ENCODE results near the gene AGBL4. TPM values are rescaled to one million over a fixed set of nuclear protein-coding genes. Genes with fewer than 3 reads are reported as not detected.

AGBL4 gene
- total RNA-seq, 1 experiment from 2014 or later = 0.33 TPM

GRCh38 chr1:49051647-49052046 lies 972.1 kb downstream of the AGBL4 start:
- Histone ChIP-seq H3K27me3 (ENCODE audit: low read length) (no peaks in the 10 kb centered on the region), H3F3A (ENCODE audit: low read length, unreplicated experiment) (no peaks in the 10 kb centered on the region), H3K27ac (ENCODE audit: low read length) (no peak overlapping the region), H3K4me1 (ENCODE audit: insufficient read depth, low read length) (no peaks in the 10 kb centered on the region), H4K20me1 (ENCODE audit: low read length) (no peaks in the 10 kb centered on the region), H3K9me2 (replicated peaks; ENCODE audit: low read length) (no peaks in the 10 kb centered on the region), H3K79me2 (ENCODE audit: low read length) (no peaks in the 10 kb centered on the region), H3K9me3 (ENCODE audit: low read length) (no peaks in the 10 kb centered on the region), H2AFZ (ENCODE audit: low read length) (no peak overlapping the region), H3K9ac (ENCODE audit: low read length) (no peak overlapping the region), H3K36me3 (ENCODE audit: low read depth, low read length) (no peaks in the 10 kb centered on the region), H3K4me2 (ENCODE audit: low read length) (no peak overlapping the region), H3K4me3 (ENCODE audit: low read length) (no peak overlapping the region)
- ChIA-PET POLR2A (ENCODE audit: unreplicated experiment) (no interaction called here), CTCF (no interaction called here)
- TF ChIP-seq EZH2phosphoT487 (IDR thresholded peaks at IDR 0.05; ENCODE audit: borderline replicate concordance, low read length) (no peak), EZH2 (IDR thresholded peaks at IDR 0.05; ENCODE audit: low read length, unreplicated experiment) (no peak), CTCF (conservative IDR thresholded peaks at IDR 0.05; ENCODE audit: low read depth, low read length) (no peak)
- DNase-seq (no peak), ATAC-seq (no peak)
- no TSS peak for BruUV-seq (replicated peaks)
- intact Hi-C loops (cut with micrococcal nuclease) = no loop called here

- no peak overlapping the region for H3K4me2 ChIP-seq (ENCODE audit: low read length)
- no peaks in the 10 kb centered on the region for H3K4me1 ChIP-seq (ENCODE audit: insufficient read depth, low read length)
- H2AFZ ChIP-seq (ENCODE audit: low read length) = no peak overlapping the region
- DNase-seq (no peak), ATAC-seq (no peak)
- no peak overlapping the region for H3K4me3 ChIP-seq (ENCODE audit: low read length)
- TF ChIP-seq EZH2 (IDR thresholded peaks at IDR 0.05; ENCODE audit: low read length, unreplicated experiment) = no peak
- no peak for TF ChIP-seq EZH2phosphoT487 (IDR thresholded peaks at IDR 0.05; ENCODE audit: borderline replicate concordance, low read length)
- no peak for TF ChIP-seq CTCF (conservative IDR thresholded peaks at IDR 0.05; ENCODE audit: low read depth, low read length)
- intact Hi-C loops (cut with micrococcal nuclease) = no loop called here
- H3K9me3 ChIP-seq (ENCODE audit: low read length) = no peaks in the 10 kb centered on the region
- no peaks in the 10 kb centered on the region for H3K79me2 ChIP-seq (ENCODE audit: low read length)
- no peaks in the 10 kb centered on the region for H4K20me1 ChIP-seq (ENCODE audit: low read length)
- no peaks in the 10 kb centered on the region for H3K9me2 ChIP-seq (replicated peaks; ENCODE audit: low read length)
- H3K27me3 ChIP-seq (ENCODE audit: low read length) = no peaks in the 10 kb centered on the region
- no peak overlapping the region for H3K9ac ChIP-seq (ENCODE audit: low read length)
- ChIA-PET POLR2A (ENCODE audit: unreplicated experiment) (no interaction called here), CTCF (no interaction called here)
- no TSS peak for BruUV-seq (replicated peaks)
- H3F3A ChIP-seq (ENCODE audit: low read length, unreplicated experiment) = no peaks in the 10 kb centered on the region
- no peak overlapping the region for H3K27ac ChIP-seq (ENCODE audit: low read length)
- no peaks in the 10 kb centered on the region for H3K36me3 ChIP-seq (ENCODE audit: low read depth, low read length)
Measured at GRCh38 chr1:49050041-49050440, 973.7 kb downstream of the AGBL4 start.

GRCh38 chr1:49048188-49048587 lies 975.6 kb downstream of the AGBL4 start:
- ChIA-PET CTCF (no interaction called here), POLR2A (ENCODE audit: unreplicated experiment) (interaction anchor here (0.6 kb wide), 1 partner anchor 11 kb away, joined by 5 read pairs; no protein-coding TSS in a partner anchor)
- no peaks in the 10 kb centered on the region for H3K9me3 ChIP-seq (ENCODE audit: low read length)
- H4K20me1 ChIP-seq (ENCODE audit: low read length) = no peaks in the 10 kb centered on the region
- ATAC-seq (no peak), DNase-seq (no peak)
- H3K4me2 ChIP-seq (ENCODE audit: low read length) = no peak overlapping the region
- no peaks in the 10 kb centered on the region for H3K9me2 ChIP-seq (replicated peaks; ENCODE audit: low read length)
- no peak overlapping the region for H3K27ac ChIP-seq (ENCODE audit: low read length)
- no peaks in the 10 kb centered on the region for H3F3A ChIP-seq (ENCODE audit: low read length, unreplicated experiment)
- H3K79me2 ChIP-seq (ENCODE audit: low read length) = no peaks in the 10 kb centered on the region
- no peaks in the 10 kb centered on the region for H3K36me3 ChIP-seq (ENCODE audit: low read depth, low read length)
- H3K27me3 ChIP-seq (ENCODE audit: low read length) = no peaks in the 10 kb centered on the region
- H3K4me3 ChIP-seq (ENCODE audit: low read length) = no peak overlapping the region
- no peak overlapping the region for H3K9ac ChIP-seq (ENCODE audit: low read length)
- no peaks in the 10 kb centered on the region for H3K4me1 ChIP-seq (ENCODE audit: insufficient read depth, low read length)
- no peak overlapping the region for H2AFZ ChIP-seq (ENCODE audit: low read length)
- BruUV-seq (replicated peaks) = no TSS peak
- intact Hi-C loops (cut with micrococcal nuclease) = no loop called here
- no peak for TF ChIP-seq EZH2 (IDR thresholded peaks at IDR 0.05; ENCODE audit: low read length, unreplicated experiment)
- TF ChIP-seq CTCF (conservative IDR thresholded peaks at IDR 0.05; ENCODE audit: low read depth, low read length) = no peak
- no peak for TF ChIP-seq EZH2phosphoT487 (IDR thresholded peaks at IDR 0.05; ENCODE audit: borderline replicate concordance, low read length)
